ENCODE results near the gene SYN1.

DNA sequence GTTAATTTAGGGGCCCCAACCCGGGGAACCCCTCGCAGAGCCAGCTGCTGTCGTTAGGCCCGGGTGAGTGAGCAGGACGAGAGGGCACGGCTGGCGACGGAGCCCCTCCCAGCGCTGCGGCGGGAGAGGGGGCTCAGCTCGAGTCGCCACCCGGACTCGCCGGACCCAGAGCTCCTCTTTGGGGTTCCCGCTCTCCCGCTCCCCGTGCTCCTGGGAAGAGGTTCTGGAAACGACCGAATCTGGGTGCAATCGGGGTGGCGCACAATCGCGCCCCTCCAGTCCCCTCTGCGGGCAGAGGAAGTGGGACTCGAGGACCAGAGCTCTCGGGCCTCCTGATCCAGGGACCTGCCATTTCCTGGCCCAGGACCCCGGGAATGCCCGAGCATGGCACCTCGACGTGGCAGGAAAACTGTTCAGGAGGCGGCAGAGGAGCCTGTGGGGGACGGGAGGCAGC, 95.9 kb downstream of the SYN1 start:
- TF ChIP-seq TAF1 (IDR thresholded peaks at IDR 0.05; ENCODE audit: low read depth) (no peak), CTCF (IDR thresholded peaks at IDR 0.05; ENCODE audit: poor library complexity, severe bottlenecking) (no peak), REST (IDR thresholded peaks at IDR 0.05; ENCODE audit: borderline replicate concordance) (no peak), MXI1 (conservative IDR thresholded peaks at IDR 0.05; ENCODE audit: poor library complexity, severe bottlenecking) (peak; percentile 3)
